Motor neuron (in vitro differentiated cells): ENCODE measurements around the gene MAP3K4. TPM values are rescaled to one million over a fixed set of nuclear protein-coding genes. Genes with fewer than 3 reads are reported as not detected.

Experiments used
- ATAC-seq, 8 experiments: fragments of 200-7000 bp; cut with Tn5 transposase; replicated peaks in 6 of 8; 2 replicates each; pipeline ENCODE4 v1.8.0; 2021; ENCODE audit warnings: mild to moderate bottlenecking in 8 of 8, moderate library complexity in 8 of 8
- H3K27ac ChIP-seq, 2 donors: fragments of 250-450 bp; sonication (Bioruptor Pico); 2 replicates each; pipeline ENCODE4 v1.9.0; 2021; ENCODE audit warnings: antibody characterized with exemption in 2 of 2, mild to moderate bottlenecking in 2 of 2, moderate library complexity in 1 of 2
- H3K4me1 ChIP-seq, 2 donors: fragments of 250-450 bp; sonication (Bioruptor Pico); replicated peaks in 1 of 2; 2 replicates each; pipeline ENCODE4 v1.6.1; 2021; ENCODE audit warnings: antibody characterized with exemption in 2 of 2, mild to moderate bottlenecking in 2 of 2, moderate library complexity in 1 of 2
- H3K4me3 ChIP-seq, 5 donors: fragments of 250-450 bp; sonication (Bioruptor Pico); 2 replicates each; pipeline ENCODE4 v1.9.0; 2021; ENCODE audit warnings: antibody characterized with exemption in 5 of 5, mild to moderate bottlenecking in 5 of 5, moderate library complexity in 4 of 5
- WGBS, 10 experiments: fragments of 450-650 bp; shearing (Covaris generic); methylation state at CpG; one replicate each; pipeline ENCODE4 v1.0.0; 2022; 5-methylcytosine and 5-hydroxymethylcytosine counted together
- in situ Hi-C, 9 experiments: fragments of 400-800 bp; cut with MboI; loops; one replicate each; pipeline ENCODE4 v1.15.0; 2021; ENCODE audit warnings: low sequenced_read_pairs in 9 of 9, low pct_unique_long_range_greater_than_20kb in 2 of 9; ENCODE audit not compliant: unreplicated experiment in 9 of 9
- total RNA-seq, 8 experiments: library from RNA; unstranded; fragments of 300-600 nt; gene quantifications; 2 replicates each; pipeline versions ENCODE4 v1.2.3 to v1.2.4, GENCODE V29; 2022

MAP3K4 gene
- total RNA-seq, 8 experiments from 2014 or later = 12.0 to 37.3 (median 24.8) TPM

DNA sequence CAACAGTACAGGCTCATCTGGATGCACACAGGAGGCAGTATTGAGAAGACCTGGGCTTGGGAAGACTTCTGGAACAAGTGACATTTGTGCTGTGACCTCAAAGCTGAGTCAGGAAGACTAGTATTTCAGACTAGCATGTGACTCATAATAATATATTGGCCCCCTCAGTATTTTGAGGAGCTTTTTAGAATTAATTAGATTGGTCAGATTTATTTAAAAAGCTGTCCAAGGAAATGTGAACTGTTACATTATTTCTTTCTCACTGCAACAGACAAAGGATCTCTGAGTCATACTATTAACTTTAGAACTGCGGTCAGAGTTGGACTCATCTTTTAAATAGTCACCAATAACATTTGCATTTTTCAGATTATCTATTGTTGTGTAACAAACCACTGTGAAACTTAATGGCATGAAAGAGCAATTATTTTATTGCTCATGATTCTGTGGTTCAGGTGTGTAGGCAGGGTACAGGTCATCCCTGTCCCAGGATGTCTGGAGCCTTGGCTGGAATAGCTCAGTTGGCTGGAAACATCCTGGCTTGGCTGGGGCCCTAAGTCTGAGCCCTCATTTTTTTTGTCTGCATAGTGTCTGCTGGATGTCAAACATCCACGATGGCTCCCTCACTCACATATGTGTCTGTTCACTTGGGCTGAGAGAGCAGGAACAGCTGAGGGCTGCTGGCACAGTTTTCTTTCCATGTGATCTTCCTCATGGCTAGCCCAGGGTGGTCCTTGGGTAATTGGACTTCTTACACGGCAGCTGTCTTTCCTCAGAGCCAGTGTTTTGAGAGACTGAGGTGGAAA lies 46.9 kb downstream of the MAP3K4 start:
- Histone ChIP-seq H3K27ac (no peak overlapping the region), H3K4me3 (no peak overlapping the region), H3K4me1 (peaks cover 3 to 11% of the 10 kb centered on the region in 2 donors)
- 7 to 80% (median 70%) methylated on average over 1 to 3 of the region's 3 CpGs; no CpG with 5 or more reads in 2 of the 10 experiments for WGBS, 10 experiments
- in situ Hi-C loops = no loop called here
- peak in 7 of 8 experiments; percentile 83 to 93 (median 88) for ATAC-seq

GRCh38 chr6:161041274-161041673 lies 49.7 kb downstream of the MAP3K4 start:
- Histone ChIP-seq H3K27ac (no peak overlapping the region), H3K4me3 (no peak overlapping the region), H3K4me1 (peaks cover 0 to 7% of the 10 kb centered on the region in 2 donors)
- 86 to 100% (median 90%) methylated on average over 1 to 2 of the region's 7 CpGs; no CpG with 5 or more reads in 7 of the 10 experiments for WGBS, 10 experiments
- in situ Hi-C loops = no loop called here
- ATAC-seq = no peak

- ATAC-seq = no peak
- Histone ChIP-seq H3K27ac (no peak overlapping the region), H3K4me3 (no peak overlapping the region), H3K4me1 (no peaks in the 10 kb centered on the region)
- 83 to 100% (median 100%) methylated on average over 1 to 2 of the region's 2 CpGs; no CpG with 5 or more reads in 5 of the 10 experiments for WGBS, 10 experiments
- in situ Hi-C loops = no loop called here
Observed at GRCh38 chr6:161044335-161044734, 52.8 kb downstream of the MAP3K4 start.

GRCh38 chr6:161048641-161049040 lies 57.1 kb downstream of the MAP3K4 start:
- 3 to 100% (median 87%) methylated on average over 1 to 7 of the region's 7 CpGs for WGBS, 10 experiments
- Histone ChIP-seq H3K4me1 (no peaks in the 10 kb centered on the region), H3K4me3 (no peak overlapping the region), H3K27ac (no peak overlapping the region)
- in situ Hi-C loops = no loop called here
- ATAC-seq = peak in 3 of 8 experiments; percentile 30 to 92 (median 85)

DNA sequence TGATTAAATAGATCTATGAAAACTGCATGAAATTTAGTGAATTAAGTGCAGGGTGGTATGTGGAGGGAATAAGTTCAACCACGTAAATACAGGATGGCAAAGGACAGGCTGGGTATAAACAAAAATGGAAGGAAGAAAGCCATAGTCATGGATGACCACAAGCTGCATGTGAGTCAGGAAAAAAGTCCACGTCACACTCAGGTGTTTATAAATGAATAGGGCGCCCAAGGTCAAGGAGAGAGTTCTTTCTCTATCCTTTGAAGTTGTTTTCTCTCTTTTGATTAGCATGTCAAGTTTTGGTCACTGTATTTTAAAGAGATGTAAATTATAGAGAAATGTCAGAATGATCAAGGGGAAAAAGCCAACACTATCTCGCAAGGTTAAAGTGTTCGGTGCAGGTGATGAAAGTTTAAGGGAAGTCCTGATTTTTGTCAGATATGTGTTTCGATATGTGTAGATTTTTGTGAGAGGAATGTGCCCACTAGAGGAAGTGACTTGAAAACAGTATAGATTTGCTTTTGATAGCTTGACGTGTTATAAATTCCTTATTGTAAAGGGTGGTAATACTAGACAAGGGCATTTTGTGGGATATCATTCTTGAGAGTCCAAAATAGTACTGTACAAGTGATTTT lies 58.7 kb downstream of the MAP3K4 start:
- H3K4me3 ChIP-seq = no peak overlapping the region
- in situ Hi-C loops = no loop called here
- no peak for ATAC-seq
- no peaks in the 10 kb centered on the region for H3K4me1 ChIP-seq
- H3K27ac ChIP-seq = no peak overlapping the region
- 83 to 100% (median 96%) methylated on average over 4 to 7 of the region's 7 CpGs; no CpG with 5 or more reads in 1 of the 10 experiments for WGBS, 10 experiments

DNA sequence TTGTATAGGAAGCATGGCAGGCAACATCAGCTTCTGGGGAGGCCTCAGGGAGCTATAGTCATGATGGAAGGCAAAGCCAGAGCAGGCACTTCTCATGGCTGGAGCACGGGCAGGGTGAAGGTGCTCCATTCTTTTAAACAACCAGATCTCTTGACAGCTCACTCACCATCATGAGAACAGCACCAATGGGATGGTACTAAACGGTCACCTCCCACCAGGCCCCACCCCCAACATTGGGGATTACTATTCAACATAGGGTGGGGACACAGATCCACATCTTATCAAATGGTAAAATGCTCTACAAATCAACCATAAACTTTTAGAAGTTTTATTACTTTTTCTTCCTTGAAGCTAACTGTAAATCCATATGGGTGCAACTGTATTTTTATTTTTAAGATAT lies 61.5 kb downstream of the MAP3K4 start:
- peaks cover 0 to 5% of the 10 kb centered on the region in 2 donors for H3K4me1 ChIP-seq
- no peak overlapping the region for H3K27ac ChIP-seq
- ATAC-seq = peak in 1 of 8 experiments; percentile 28
- H3K4me3 ChIP-seq = no peak overlapping the region
- in situ Hi-C loops = no loop called here
- 70 to 100% (median 100%) methylated on average over 1 to 2 of the region's 2 CpGs; no CpG with 5 or more reads in 3 of the 10 experiments for WGBS, 10 experiments

DNA sequence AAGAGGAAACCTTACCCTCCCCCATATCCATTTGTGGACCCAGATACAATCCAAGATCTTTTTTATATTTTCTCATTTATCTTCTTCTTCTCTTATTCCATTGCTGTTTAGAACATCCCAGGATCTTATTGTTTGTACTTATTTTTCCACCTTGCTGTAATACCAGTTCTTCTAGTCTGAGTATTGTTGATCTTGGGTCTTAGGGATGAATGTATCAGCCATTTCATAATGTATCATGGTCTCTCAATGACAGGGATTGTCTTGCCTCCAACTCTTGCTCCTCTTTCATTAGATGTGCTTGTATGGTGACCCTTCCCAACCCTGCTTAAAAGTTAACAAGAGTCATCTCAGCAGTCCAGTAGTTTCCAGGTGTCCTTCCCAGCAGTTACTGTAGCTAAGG lies 63.3 kb downstream of the MAP3K4 start:
- in situ Hi-C loops = no loop called here
- Histone ChIP-seq H3K27ac (no peak overlapping the region), H3K4me1 (peaks cover 0 to 5% of the 10 kb centered on the region in 2 donors), H3K4me3 (no peak overlapping the region)
- no peak for ATAC-seq

DNA sequence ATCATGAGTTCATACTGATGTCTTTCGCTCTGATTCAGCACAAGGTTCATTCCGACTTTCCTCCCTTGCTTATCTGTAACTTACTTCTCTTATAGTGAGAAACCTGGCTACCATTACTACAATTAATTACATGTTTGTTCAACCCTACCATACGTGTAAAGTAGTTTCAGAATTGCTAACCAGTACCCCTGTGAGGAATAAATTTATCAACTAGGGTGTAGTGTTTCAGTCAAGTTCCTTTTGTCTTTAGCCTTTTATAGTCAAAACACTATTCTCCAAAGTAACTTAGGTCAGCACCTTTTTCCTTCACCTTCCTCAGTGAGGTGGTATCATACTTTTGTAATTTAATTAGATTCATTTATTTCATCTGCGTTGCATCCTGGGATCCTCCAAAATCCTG lies 64.9 kb downstream of the MAP3K4 start:
- no peak for ATAC-seq
- peaks cover 0 to 5% of the 10 kb centered on the region in 2 donors for H3K4me1 ChIP-seq
- WGBS, 10 experiments = 53 to 92% (median 87%) methylated on average over 2 to 4 of the region's 4 CpGs; no CpG with 5 or more reads in 1 of the 10 experiments
- no peak overlapping the region for H3K4me3 ChIP-seq
- no peak overlapping the region for H3K27ac ChIP-seq
- in situ Hi-C loops = no loop called here

GRCh38 chr6:161057103-161058091 lies 65.8 kb downstream of the MAP3K4 start:
- in situ Hi-C loops = no loop called here
- H3K4me1 ChIP-seq = peaks cover 0 to 5% of the 10 kb centered on the region in 2 donors
- no peak overlapping the region for H3K27ac ChIP-seq
- 61 to 91% (median 77%) methylated on average over 3 to 11 of the region's 11 CpGs for whole genome bisulfite sequencing, 10 experiments
- ATAC-seq = peak in 1 of 8 experiments; percentile 33
- no peak overlapping the region for H3K4me3 ChIP-seq

GRCh38 chr6:161058741-161059140 lies 67.2 kb downstream of the MAP3K4 start:
- Histone ChIP-seq H3K4me3 (no peak overlapping the region), H3K4me1 (peaks cover 0 to 5% of the 10 kb centered on the region in 2 donors), H3K27ac (no peak overlapping the region)
- peak in 3 of 8 experiments; percentile 27 to 65 (median 37) for ATAC-seq
- 18 to 100% (median 67%) methylated on average over 1 of the region's 1 CpG; no CpG with 5 or more reads in 4 of the 10 experiments for WGBS, 10 experiments
- in situ Hi-C loops = no loop called here

DNA sequence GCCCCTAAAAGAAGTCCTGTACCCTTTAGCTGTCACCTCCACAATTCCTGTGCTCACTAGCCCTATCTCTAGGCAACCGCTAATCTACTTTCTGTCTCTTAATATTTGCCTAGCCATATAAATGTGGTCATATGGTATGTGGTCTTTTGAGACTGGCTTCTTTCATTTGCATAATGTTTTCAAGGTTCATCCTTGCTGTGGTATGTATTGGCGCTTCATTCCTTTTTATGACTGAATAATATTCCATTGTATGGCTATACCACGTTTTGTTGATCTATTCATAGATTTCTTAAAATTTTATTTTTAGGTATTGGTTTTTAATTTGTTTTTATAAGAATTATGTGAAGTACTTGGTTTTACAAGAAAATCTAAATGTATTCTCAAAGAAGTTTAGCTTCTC lies 70.0 kb downstream of the MAP3K4 start:
- Histone ChIP-seq H3K27ac (no peak overlapping the region), H3K4me1 (peaks cover 0 to 5% of the 10 kb centered on the region in 2 donors), H3K4me3 (no peak overlapping the region)
- in situ Hi-C loops = no loop called here
- 72 to 100% (median 92%) methylated on average over 3 of the region's 3 CpGs for WGBS, 10 experiments
- ATAC-seq = no peak

DNA sequence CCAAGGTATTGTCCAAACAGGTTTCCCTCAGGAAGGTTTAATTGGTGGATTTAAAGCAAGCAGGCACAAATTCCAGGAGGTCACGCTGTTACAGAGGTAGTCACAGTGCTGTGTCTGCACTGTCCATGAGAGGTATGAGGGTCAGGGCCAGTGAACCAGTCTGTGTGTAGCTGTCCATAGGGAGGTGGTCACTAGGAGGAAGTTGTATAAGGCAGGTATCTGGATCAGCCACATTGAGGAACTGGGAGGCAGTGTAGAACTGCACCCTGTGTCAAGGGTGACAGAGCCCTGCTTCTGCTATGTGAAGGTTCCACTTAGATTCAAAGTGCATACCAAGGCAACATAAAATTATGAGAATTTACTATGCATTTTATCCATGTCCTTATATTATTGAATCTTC lies 73.3 kb downstream of the MAP3K4 start:
- ATAC-seq = peak in 1 of 8 experiments; percentile 11
- Histone ChIP-seq H3K4me1 (peaks cover 9 to 13% of the 10 kb centered on the region in 2 donors), H3K27ac (no peak overlapping the region), H3K4me3 (no peak overlapping the region)
- in situ Hi-C loops = no loop called here
- 83 to 100% methylated on average over 1 of the region's 1 CpG; no CpG with 5 or more reads in 8 of the 10 experiments for WGBS, 10 experiments
